Panc1 (cell line): Measurements from ENCODE around the gene SUGCT.
A peak's percentile ranks its signal among the peaks of the same experiment; 100 is the strongest.

ENCODE experiments used
- CTCF ChIP-seq: fragments of 450-650 bp; IDR thresholded peaks from 2 replicates; pipeline ENCODE4 v1.5.1; 2017; ENCODE audit warnings: mild to moderate bottlenecking
- POLR2AphosphoS5 ChIP-seq: IDR thresholded peaks from 2 replicates; pipeline ENCODE4 v1.6.1; 2012; ENCODE audit warnings: mild to moderate bottlenecking, low read depth, low read length, moderate library complexity
- SIN3A ChIP-seq: IDR thresholded peaks from 2 replicates; pipeline ENCODE4 v1.6.1; 2012; ENCODE audit warnings: low read depth, mild to moderate bottlenecking, low read length, moderate library complexity, borderline replicate concordance; ENCODE audit not compliant: insufficient read depth
- TCF7L2 ChIP-seq: IDR thresholded peaks from 2 replicates; pipeline ENCODE4 v1.6.1; 2011; ENCODE audit warnings: mild to moderate bottlenecking, low read depth, low read length, inconsistent platforms

- TF ChIP-seq CTCF (no peak), TCF7L2 (0 out of 2 replicates have a peak, but pooled peaks have one; percentile 35), POLR2AphosphoS5 (no peak), SIN3A (no peak)
Observed at GRCh38 chr7:40733114-40733513, 598.3 kb downstream of the SUGCT start.
